IMR-90 (cell line): ENCODE measurements around the gene RTP5. TPM values are rescaled to one million over a fixed set of nuclear protein-coding genes. Genes with fewer than 3 reads are reported as not detected.

ENCODE experiments used
- ATAC-seq: fragments of 200-7000 bp; cut with Tn5 transposase; 2 replicates; pipeline ENCODE4 v1.9.1; 2020; ENCODE audit warnings: low read depth, mild to moderate bottlenecking, moderate library complexity
- BruUV-seq: library from RNA; stranded (reverse); fragments of 400-500 nt; replicated peaks from 2 replicates; lab custom pipeline; 2021; lab: Mats Ljungman, UMichigan
- CTCF ChIA-PET: fragments of 300-600 bp; formaldehyde crosslinking; extraction: SDS; loops from one replicate; lab custom pipeline; 2021; ENCODE audit warnings: antibody characterized with exemption; lab: Yijun Ruan, JAX
- POLR2A ChIA-PET: fragments of 300-600 bp; sonication (Branson Sonifier 250); formaldehyde crosslinking; loops from one replicate; lab custom pipeline; 2022; ENCODE audit warnings: antibody characterized with exemption; ENCODE audit not compliant: unreplicated experiment; lab: Charles Lee
- DNase-seq: peaks from one replicate; pipeline ENCODE4 v3.0.0; 2013
- H2AFZ ChIP-seq: replicated peaks from 2 replicates; pipeline ENCODE3; 2013; ENCODE audit warnings: low read length, mild to moderate bottlenecking; ENCODE audit not compliant: poor library complexity
- H2AK5ac ChIP-seq: 2 replicates; pipeline ENCODE4 v1.6.1; 2013; ENCODE audit warnings: low read depth, low read length, inconsistent platforms
- H2AK9ac ChIP-seq: replicated peaks from 2 replicates; pipeline ENCODE3; 2013; ENCODE audit warnings: mild to moderate bottlenecking, low read depth, low read length, moderate library complexity; ENCODE audit not compliant: poor library complexity
- H2BK120ac ChIP-seq: 2 replicates; pipeline ENCODE4 v1.6.1; 2013; ENCODE audit warnings: low read depth, low read length, inconsistent platforms
- H2BK15ac ChIP-seq: 3 replicates; pipeline ENCODE4 v1.6.1; 2013; ENCODE audit warnings: low read depth, low read length, inconsistent platforms
- H2BK20ac ChIP-seq: 2 replicates; pipeline ENCODE4 v1.6.1; 2013; ENCODE audit warnings: low read depth, mild to moderate bottlenecking, inconsistent platforms, low read length, moderate library complexity
- H2BK5ac ChIP-seq: 2 replicates; pipeline ENCODE4 v1.6.1; 2013; ENCODE audit warnings: mild to moderate bottlenecking, low read depth, low read length, inconsistent platforms; ENCODE audit not compliant: poor library complexity, severe bottlenecking
- H3K14ac ChIP-seq: replicated peaks from 2 replicates; pipeline ENCODE4 v1.6.1; 2013; ENCODE audit warnings: low read depth, low read length, inconsistent platforms
- H3K18ac ChIP-seq: 2 replicates; pipeline ENCODE4 v1.6.1; 2013; ENCODE audit warnings: low read depth, low read length, control low read depth
- H3K23ac ChIP-seq: 2 replicates; pipeline ENCODE4 v1.6.1; 2013; ENCODE audit warnings: low read depth, low read length, inconsistent platforms
- H3K27ac ChIP-seq: 2 replicates; pipeline ENCODE4 v1.5.1; 2013; ENCODE audit warnings: mild to moderate bottlenecking, control low read depth, low read length; ENCODE audit not compliant: insufficient read depth
- H3K27me3 ChIP-seq: 2 replicates; pipeline ENCODE4 v1.6.1; 2013; ENCODE audit warnings: low read length; ENCODE audit not compliant: control insufficient read depth, insufficient read depth
- H3K36me3 ChIP-seq: 2 replicates; pipeline ENCODE4 v1.6.1; 2013; ENCODE audit warnings: low read length, mixed read lengths; ENCODE audit not compliant: control insufficient read depth, insufficient read depth
- H3K4ac ChIP-seq: 2 replicates; pipeline ENCODE4 v1.6.1; 2013; ENCODE audit warnings: low read depth, low read length, inconsistent platforms
- H3K4me1 ChIP-seq: 2 replicates; pipeline ENCODE4 v1.6.1; 2013; ENCODE audit warnings: low read length, mixed read lengths; ENCODE audit not compliant: control insufficient read depth, insufficient read depth
- H3K4me2 ChIP-seq: 2 replicates; pipeline ENCODE4 v1.6.1; 2013; ENCODE audit warnings: low read depth, mild to moderate bottlenecking, control low read depth, low read length, moderate library complexity
- H3K4me3 ChIP-seq: 2 replicates; pipeline ENCODE4 v1.5.1; 2013; ENCODE audit warnings: low read depth, mild to moderate bottlenecking, control low read depth, low read length, moderate library complexity; ENCODE audit not compliant: insufficient read depth
- H3K56ac ChIP-seq: 2 replicates; pipeline ENCODE4 v1.6.1; 2013; ENCODE audit warnings: low read length, inconsistent platforms; ENCODE audit not compliant: insufficient read depth; ENCODE audit errors: extremely low read depth
- H3K79me1 ChIP-seq, 2 experiments: 2 replicates each; pipeline ENCODE4 v1.6.1; 2013; ENCODE audit warnings: low read length in 2 of 2, inconsistent platforms in 1 of 2, low read depth in 1 of 2
- H3K9ac ChIP-seq: 2 replicates; pipeline ENCODE4 v1.6.1; 2013; ENCODE audit warnings: low read depth, low read length, control low read depth
- H3K9me1 ChIP-seq: 2 replicates; pipeline ENCODE4 v1.6.1; 2013; ENCODE audit warnings: low read length, inconsistent platforms; ENCODE audit not compliant: insufficient read depth
- H3K9me3 ChIP-seq: 2 replicates; pipeline ENCODE4 v1.6.1; 2013; ENCODE audit warnings: low read length; ENCODE audit not compliant: control insufficient read depth, insufficient read depth
- H4K20me1 ChIP-seq: 2 replicates; pipeline ENCODE4 v1.6.1; 2013; ENCODE audit warnings: low read length, inconsistent platforms; ENCODE audit not compliant: insufficient read depth
- H4K5ac ChIP-seq: 2 replicates; pipeline ENCODE4 v1.6.1; 2013; ENCODE audit warnings: mild to moderate bottlenecking, low read depth, low read length, control low read depth
- H4K8ac ChIP-seq, 2 experiments: 2 replicates each; pipeline ENCODE4 v1.6.1; 2013; ENCODE audit warnings: low read depth in 2 of 2, low read length in 2 of 2, control low read depth in 1 of 2, inconsistent platforms in 1 of 2
- H4K91ac ChIP-seq: 2 replicates; pipeline ENCODE4 v1.6.1; 2013; ENCODE audit warnings: low read depth, low read length, inconsistent platforms; ENCODE audit not compliant: insufficient read depth
- BHLHE40 ChIP-seq: fragments of 150-350 bp; IDR thresholded peaks from 2 replicates; pipeline ENCODE4 v1.6.1; 2016; ENCODE audit warnings: mild to moderate bottlenecking, low read depth, low read length
- CEBPB ChIP-seq: IDR thresholded peaks from 2 replicates; pipeline ENCODE4 v1.6.1; 2012; ENCODE audit warnings: low read depth, low read length, improper control_type of control experiment
- CHD1 ChIP-seq: IDR thresholded peaks from 2 replicates; pipeline ENCODE4 v1.6.1; 2012; ENCODE audit warnings: low read depth, low read length, improper control_type of control experiment
- MAZ ChIP-seq: IDR thresholded peaks from 2 replicates; pipeline ENCODE4 v1.6.1; 2012; ENCODE audit warnings: low read depth, mild to moderate bottlenecking, low read length, improper control_type of control experiment, moderate library complexity, borderline replicate concordance
- MXI1 ChIP-seq: IDR thresholded peaks from 2 replicates; pipeline ENCODE4 v1.6.1; 2012; ENCODE audit warnings: low read depth, mild to moderate bottlenecking, low read length, moderate library complexity, borderline replicate concordance
- RCOR1 ChIP-seq: IDR thresholded peaks from 2 replicates; pipeline ENCODE4 v1.6.1; 2012; ENCODE audit warnings: mild to moderate bottlenecking, low read length, improper control_type of control experiment; ENCODE audit not compliant: insufficient replicate concordance
- WGBS, 2 experiments: methylation state at CpG; one replicate each; pipeline versions ENCODE4 v1.1.5 to v1.1.7; 2013; ENCODE audit warnings: missing lambda C conversion rate in 2 of 2; ENCODE audit not compliant: insufficient read length in 1 of 2; ENCODE audit errors: extremely low coverage in 2 of 2; 5-methylcytosine and 5-hydroxymethylcytosine counted together
- dilution Hi-C: fragments of 300-500 bp; cut with HindIII; formaldehyde crosslinking; loops from one replicate; pipeline ENCODE4 v1.14.3; 2018; ENCODE audit warnings: low sequenced_read_pairs; ENCODE audit not compliant: unreplicated experiment
- in situ Hi-C: fragments of 300-500 bp; cut with MboI; formaldehyde crosslinking; loops from 3 replicates; pipeline ENCODE4 v1.14.3; 2019; ENCODE audit warnings: low sequenced_read_pairs, inconsistent platforms, mixed read lengths
- intact Hi-C: fragments of 100-400 bp; cut with micrococcal nuclease; formaldehyde crosslinking; loops from 2 replicates; pipeline ENCODE4 v1.10.0; 2022
- polyA plus RNA-seq, 3 experiments: library from polyadenylated mRNA; depleted of rRNA; stranded (reverse); fragments of >200 nt; gene quantifications; 2 replicates each; pipeline ENCODE4 v1.2.3, GENCODE V29; 2012; ENCODE audit warnings: low replicate concordance in 1 of 3
- total RNA-seq: library from RNA; depleted of rRNA; stranded (reverse); fragments of >200 nt; gene quantifications from 2 replicates; pipeline ENCODE4 v1.2.3, GENCODE V29; 2012
- TF ChIP-seq, protein P1 (sequence below): conservative IDR thresholded peaks from 2 replicates; pipeline ENCODE4 v1.5.1; 2012; ENCODE audit warnings: mild to moderate bottlenecking, low read depth, low read length, improper control_type of control experiment

RTP5 gene
- total and polyA plus RNA-seq, 2 of the 4 experiments (the other 2 are of a cell fraction), result not detected

DNA sequence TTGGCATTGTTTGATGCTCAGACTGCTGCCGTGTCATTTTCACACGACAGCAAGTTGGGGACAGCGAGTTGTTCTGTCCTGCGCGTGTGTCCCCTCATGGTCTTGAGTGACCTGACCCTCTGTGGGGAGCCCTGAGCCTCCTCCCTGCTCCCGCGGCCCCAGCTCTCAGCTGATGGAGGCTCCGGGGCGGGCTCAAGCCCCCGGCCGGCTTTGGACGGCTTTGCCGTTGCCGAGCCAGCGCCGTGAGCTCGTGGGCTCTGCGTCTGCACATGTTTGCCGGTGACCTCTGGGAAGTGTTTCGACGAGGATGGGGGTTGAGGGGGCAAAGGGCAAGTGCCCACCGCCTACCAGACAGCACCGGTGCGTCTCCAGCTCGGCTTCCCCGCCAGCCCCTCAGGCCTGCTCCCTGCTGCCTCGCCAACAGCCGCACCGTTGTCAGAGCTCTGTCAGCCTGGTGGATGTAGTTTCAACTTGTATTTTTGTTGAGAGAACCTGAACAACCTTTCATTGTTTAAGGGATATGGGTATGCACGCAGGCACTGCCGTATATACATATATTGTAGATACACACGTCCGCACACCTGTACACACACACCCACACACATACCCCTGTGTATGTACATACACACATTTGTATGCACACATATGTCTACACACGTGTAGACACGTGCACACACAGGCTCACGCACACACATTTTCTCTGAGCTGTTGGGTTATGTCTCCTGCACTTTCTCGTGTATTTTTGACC is 24.5 kb upstream of the RTP5 start:
- H3K27ac ChIP-seq, result no peak overlapping the region
- no peak overlapping the region for H4K8ac ChIP-seq
- no peaks in the 10 kb centered on the region for H3K9me1 ChIP-seq
- H3K79me1 ChIP-seq, result no peaks in the 10 kb centered on the region
- ATAC-seq, result no peak
- H2BK15ac ChIP-seq, result no peak overlapping the region
- TF ChIP-seq MAZ, result no peak
- TF ChIP-seq MXI1, result no peak
- TF ChIP-seq, protein P1, sequence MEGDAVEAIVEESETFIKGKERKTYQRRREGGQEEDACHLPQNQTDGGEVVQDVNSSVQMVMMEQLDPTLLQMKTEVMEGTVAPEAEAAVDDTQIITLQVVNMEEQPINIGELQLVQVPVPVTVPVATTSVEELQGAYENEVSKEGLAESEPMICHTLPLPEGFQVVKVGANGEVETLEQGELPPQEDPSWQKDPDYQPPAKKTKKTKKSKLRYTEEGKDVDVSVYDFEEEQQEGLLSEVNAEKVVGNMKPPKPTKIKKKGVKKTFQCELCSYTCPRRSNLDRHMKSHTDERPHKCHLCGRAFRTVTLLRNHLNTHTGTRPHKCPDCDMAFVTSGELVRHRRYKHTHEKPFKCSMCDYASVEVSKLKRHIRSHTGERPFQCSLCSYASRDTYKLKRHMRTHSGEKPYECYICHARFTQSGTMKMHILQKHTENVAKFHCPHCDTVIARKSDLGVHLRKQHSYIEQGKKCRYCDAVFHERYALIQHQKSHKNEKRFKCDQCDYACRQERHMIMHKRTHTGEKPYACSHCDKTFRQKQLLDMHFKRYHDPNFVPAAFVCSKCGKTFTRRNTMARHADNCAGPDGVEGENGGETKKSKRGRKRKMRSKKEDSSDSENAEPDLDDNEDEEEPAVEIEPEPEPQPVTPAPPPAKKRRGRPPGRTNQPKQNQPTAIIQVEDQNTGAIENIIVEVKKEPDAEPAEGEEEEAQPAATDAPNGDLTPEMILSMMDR, result no peak
- no peak for TF ChIP-seq BHLHE40
- no peak for TF ChIP-seq RCOR1
- no peak for TF ChIP-seq CHD1
- no peak for TF ChIP-seq CEBPB
- no peak overlapping the region for H3K14ac ChIP-seq
- H4K20me1 ChIP-seq, result no peaks in the 10 kb centered on the region
- H2AFZ ChIP-seq, result no peak overlapping the region
- H4K91ac ChIP-seq, result no peak overlapping the region
- intact Hi-C loops (no loop called here), dilution Hi-C loops (no loop called here), in situ Hi-C loops (no loop called here)
- no peak overlapping the region for H2AK9ac ChIP-seq
- H3K4me1 ChIP-seq, result no peaks in the 10 kb centered on the region
- WGBS, 2 experiments, result 91% methylated on average over 8 of the region's 37 CpGs; no CpG with 5 or more reads in 1 of the 2 experiments
- H3K4me3 ChIP-seq, result no peak overlapping the region
- H2BK5ac ChIP-seq, result no peak overlapping the region
- no peak overlapping the region for H3K9ac ChIP-seq
- H3K36me3 ChIP-seq, result no peaks in the 10 kb centered on the region
- no peak overlapping the region for H2BK120ac ChIP-seq
- H2BK20ac ChIP-seq, result no peak overlapping the region
- ChIA-PET POLR2A (no interaction called here), CTCF (no interaction called here)
- H3K56ac ChIP-seq, result no peak overlapping the region
- peaks cover 13% of the 10 kb centered on the region for H3K27me3 ChIP-seq
- H2AK5ac ChIP-seq, result no peak overlapping the region
- DNase-seq, result no peak
- BruUV-seq, result no TSS peak
- H3K23ac ChIP-seq, result no peak overlapping the region
- no peak overlapping the region for H3K18ac ChIP-seq
- no peak overlapping the region for H3K4ac ChIP-seq
- no peaks in the 10 kb centered on the region for H3K9me3 ChIP-seq
- no peak overlapping the region for H3K4me2 ChIP-seq
- no peak overlapping the region for H4K5ac ChIP-seq
